ENCODE data around the gene PSME1. TPM values are rescaled to one million over a fixed set of nuclear protein-coding genes. Genes with fewer than 3 reads are reported as not detected.

Gene PSME1
- total and polyA plus RNA-seq, 2 of the 4 experiments (the other 2 are of a cell fraction): 42.8 to 106 TPM

GRCh38 chr14:24183014-24183481, 47.1 kb downstream of the PSME1 start:
- intact Hi-C loops (cut with micrococcal nuclease): no loop called here
- Histone ChIP-seq H3K4me3 (ENCODE audit: insufficient read depth, low read depth, low read length) (no peak overlapping the region), H3K23ac (ENCODE audit: low read depth, low read length) (no peak overlapping the region), H3K56ac (ENCODE audit: extremely low read depth, insufficient read depth, low read length) (no peak overlapping the region), H3K27me3 (ENCODE audit: control insufficient read depth, insufficient read depth, low read length) (no peaks in the 10 kb centered on the region), H4K20me1 (ENCODE audit: insufficient read depth, low read length) (no peaks in the 10 kb centered on the region), H2AK9ac (replicated peaks; ENCODE audit: low read depth, low read length, poor library complexity) (no peak overlapping the region), H4K5ac (ENCODE audit: low read depth, low read length) (no peak overlapping the region), H2BK120ac (ENCODE audit: low read depth, low read length) (no peak overlapping the region), H4K91ac (ENCODE audit: insufficient read depth, low read depth, low read length) (no peak overlapping the region), H3K36me3 (ENCODE audit: control insufficient read depth, insufficient read depth, low read length) (peaks cover 78% of the 10 kb centered on the region), H4K8ac (ENCODE audit: low read depth in 2 of 2, low read length in 2 of 2) (no peak overlapping the region), H2BK15ac (ENCODE audit: low read depth, low read length) (no peak overlapping the region), H3K14ac (replicated peaks; ENCODE audit: low read depth, low read length) (no peak overlapping the region), H2AFZ (replicated peaks; ENCODE audit: low read length, poor library complexity) (peak overlapping the region; percentile 23), H2AK5ac (ENCODE audit: low read depth, low read length) (no peak overlapping the region), H3K4ac (ENCODE audit: low read depth, low read length) (no peak overlapping the region), H3K18ac (ENCODE audit: low read depth, low read length) (no peak overlapping the region), H3K4me2 (ENCODE audit: low read depth, low read length) (no peak overlapping the region), H3K4me1 (ENCODE audit: control insufficient read depth, insufficient read depth, low read length) (peaks cover 6% of the 10 kb centered on the region), H3K9me3 (ENCODE audit: control insufficient read depth, insufficient read depth, low read length) (no peaks in the 10 kb centered on the region), H3K27ac (ENCODE audit: insufficient read depth, low read length) (no peak overlapping the region), H3K9ac (ENCODE audit: low read depth, low read length) (no peak overlapping the region), H2BK5ac (ENCODE audit: low read depth, low read length, poor library complexity, severe bottlenecking) (no peak overlapping the region), H3K79me1 (ENCODE audit: low read depth in 1 of 2, low read length in 2 of 2) (peaks cover 12 to 34% of the 10 kb centered on the region in 2 experiments), H2BK20ac (ENCODE audit: low read depth, low read length) (no peak overlapping the region), H3K9me1 (ENCODE audit: insufficient read depth, low read length) (peaks cover 15% of the 10 kb centered on the region)
- no peak for DNase-seq
- 87% methylated on average over 7 of the region's 15 CpGs; no CpG with 5 or more reads in 1 of the 2 experiments for WGBS, 2 experiments (ENCODE audit: extremely low coverage in 2 of 2, insufficient read length in 1 of 2)
- no TSS peak for BruUV-seq (replicated peaks)
- TF ChIP-seq RAD21 (IDR thresholded peaks at IDR 0.05; ENCODE audit: low read length) (no peak), USF2 (IDR thresholded peaks at IDR 0.05; ENCODE audit: low read depth, low read length) (no peak), FOS (IDR thresholded peaks at IDR 0.05; ENCODE audit: low read depth, low read length) (no peak), POLR2A (IDR thresholded peaks at IDR 0.05; ENCODE audit: low read depth, low read length) (no peak), SMC3 (IDR thresholded peaks at IDR 0.05; ENCODE audit: low read depth, low read length) (no peak), ELK1 (IDR thresholded peaks at IDR 0.05; ENCODE audit: borderline replicate concordance, low read depth, low read length) (no peak), RCOR1 (IDR thresholded peaks at IDR 0.05; ENCODE audit: insufficient replicate concordance, low read length) (no peak), BHLHE40 (IDR thresholded peaks at IDR 0.05; ENCODE audit: low read depth, low read length) (no peak), MAZ (IDR thresholded peaks at IDR 0.05; ENCODE audit: borderline replicate concordance, low read depth, low read length) (no peak), NFE2L2 (IDR thresholded peaks at IDR 0.05; ENCODE audit: low read depth, low read length) (no peak), CEBPB (IDR thresholded peaks at IDR 0.05; ENCODE audit: low read depth, low read length) (no peak), CHD1 (IDR thresholded peaks at IDR 0.05; ENCODE audit: low read depth, low read length) (no peak), RFX5 (IDR thresholded peaks at IDR 0.05; ENCODE audit: low read depth, low read length) (no peak), MAFK (IDR thresholded peaks at IDR 0.05; ENCODE audit: low read depth, low read length) (no peak), MXI1 (IDR thresholded peaks at IDR 0.05; ENCODE audit: borderline replicate concordance, low read depth, low read length) (no peak)
- CTCF ChIA-PET: no interaction called here
- dilution Hi-C loops (cut with HindIII; ENCODE audit: low sequenced_read_pairs, unreplicated experiment): no loop called here
- POLR2A ChIA-PET (ENCODE audit: unreplicated experiment): no interaction called here
- no peak for ATAC-seq (ENCODE audit: low read depth)
- in situ Hi-C loops (cut with MboI; ENCODE audit: low sequenced_read_pairs): no loop called here

Data from IMR-90 (cell line).